Fibroblast of mammary gland (primary cell): ENCODE results near the gene ZDHHC11B.

Experiments
- DNase-seq: peaks from one replicate; pipeline ENCODE4 v3.0.0-alpha.2; 2010; ENCODE audit warnings: low read depth
- H3K4me3 ChIP-seq: 2 replicates; pipeline ENCODE4 v1.5.1; 2011; ENCODE audit warnings: low read depth, mild to moderate bottlenecking, low read length, moderate library complexity; ENCODE audit not compliant: control insufficient read depth
- TF ChIP-seq, protein P1 (sequence below): conservative IDR thresholded peaks from 2 replicates; pipeline ENCODE4 v1.5.1; 2011; ENCODE audit warnings: low read depth, low read length, inconsistent platforms; ENCODE audit not compliant: control insufficient read depth, insufficient read depth

ZDHHC11B gene

DNA sequence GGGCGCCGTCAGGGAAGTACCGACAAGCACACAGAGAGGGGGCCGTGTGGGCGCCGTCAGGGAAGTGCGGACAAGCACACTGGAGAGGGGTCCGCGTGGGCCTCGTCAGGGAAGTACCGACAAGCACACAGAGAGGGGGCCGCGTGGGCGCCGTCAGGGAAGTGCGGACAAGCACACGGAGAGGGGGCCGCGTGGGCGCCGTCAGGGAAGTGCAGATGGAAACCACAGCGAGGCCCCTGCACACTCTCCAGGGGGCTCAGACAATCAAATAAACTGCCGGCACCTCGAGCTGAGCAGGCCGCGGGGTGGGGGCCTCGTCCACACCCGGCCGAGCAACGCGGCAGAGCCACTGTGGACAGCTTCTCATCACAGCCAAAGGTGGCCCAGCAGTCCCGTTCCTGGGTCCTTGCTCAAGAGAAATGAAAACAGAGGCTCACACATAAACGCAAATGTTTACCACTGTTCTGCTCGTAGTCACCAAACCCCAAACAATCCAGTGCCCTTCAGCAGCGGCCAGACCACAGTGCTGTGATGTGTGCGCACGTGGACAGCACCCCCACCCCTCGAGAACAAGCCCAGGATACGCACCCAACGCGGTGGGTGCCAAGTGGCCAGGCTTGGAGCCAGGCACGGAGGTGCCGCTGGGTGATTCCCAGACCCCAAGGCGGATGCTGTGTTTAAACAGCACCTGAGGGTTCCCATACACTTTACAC lies 116.1 kb downstream of the ZDHHC11B start:
- TF ChIP-seq, protein P1, sequence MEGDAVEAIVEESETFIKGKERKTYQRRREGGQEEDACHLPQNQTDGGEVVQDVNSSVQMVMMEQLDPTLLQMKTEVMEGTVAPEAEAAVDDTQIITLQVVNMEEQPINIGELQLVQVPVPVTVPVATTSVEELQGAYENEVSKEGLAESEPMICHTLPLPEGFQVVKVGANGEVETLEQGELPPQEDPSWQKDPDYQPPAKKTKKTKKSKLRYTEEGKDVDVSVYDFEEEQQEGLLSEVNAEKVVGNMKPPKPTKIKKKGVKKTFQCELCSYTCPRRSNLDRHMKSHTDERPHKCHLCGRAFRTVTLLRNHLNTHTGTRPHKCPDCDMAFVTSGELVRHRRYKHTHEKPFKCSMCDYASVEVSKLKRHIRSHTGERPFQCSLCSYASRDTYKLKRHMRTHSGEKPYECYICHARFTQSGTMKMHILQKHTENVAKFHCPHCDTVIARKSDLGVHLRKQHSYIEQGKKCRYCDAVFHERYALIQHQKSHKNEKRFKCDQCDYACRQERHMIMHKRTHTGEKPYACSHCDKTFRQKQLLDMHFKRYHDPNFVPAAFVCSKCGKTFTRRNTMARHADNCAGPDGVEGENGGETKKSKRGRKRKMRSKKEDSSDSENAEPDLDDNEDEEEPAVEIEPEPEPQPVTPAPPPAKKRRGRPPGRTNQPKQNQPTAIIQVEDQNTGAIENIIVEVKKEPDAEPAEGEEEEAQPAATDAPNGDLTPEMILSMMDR = no peak
- no peak for DNase-seq
- no peak overlapping the region for H3K4me3 ChIP-seq

DNA sequence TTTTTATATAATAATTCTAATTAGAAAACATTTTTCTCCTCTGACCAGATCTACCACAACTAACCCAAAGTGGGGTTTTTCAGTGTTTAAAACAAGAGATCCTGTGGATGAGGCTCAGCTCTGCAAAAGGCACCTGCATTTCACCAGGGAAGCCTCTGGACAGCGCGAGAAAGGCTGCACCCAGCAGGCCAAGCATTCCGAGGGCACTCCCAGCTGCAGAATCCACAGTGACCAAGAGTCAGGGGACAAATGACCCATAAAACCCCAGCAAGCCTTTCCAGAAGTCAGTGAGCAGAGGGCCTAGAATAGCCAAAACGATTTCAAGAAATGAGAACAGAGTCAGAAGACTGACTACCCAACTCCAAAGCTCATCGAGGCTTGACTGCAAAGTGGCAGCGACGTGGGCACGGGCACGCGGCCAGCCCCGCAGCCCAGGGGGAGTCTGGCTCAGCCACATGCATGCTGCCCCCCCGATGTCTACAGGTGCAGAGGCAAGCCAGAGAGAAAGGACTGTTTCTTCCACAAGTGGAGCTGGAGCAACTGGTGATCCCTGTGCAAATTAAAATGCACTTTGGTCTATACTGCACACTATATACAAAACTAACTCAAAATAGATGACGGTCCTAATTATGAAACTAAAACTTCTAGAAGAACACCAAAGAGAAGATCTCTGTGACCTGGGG lies 117.6 kb downstream of the ZDHHC11B start:
- no peak overlapping the region for H3K4me3 ChIP-seq
- no peak for DNase-seq
- TF ChIP-seq, protein P1 = no peak

DNA sequence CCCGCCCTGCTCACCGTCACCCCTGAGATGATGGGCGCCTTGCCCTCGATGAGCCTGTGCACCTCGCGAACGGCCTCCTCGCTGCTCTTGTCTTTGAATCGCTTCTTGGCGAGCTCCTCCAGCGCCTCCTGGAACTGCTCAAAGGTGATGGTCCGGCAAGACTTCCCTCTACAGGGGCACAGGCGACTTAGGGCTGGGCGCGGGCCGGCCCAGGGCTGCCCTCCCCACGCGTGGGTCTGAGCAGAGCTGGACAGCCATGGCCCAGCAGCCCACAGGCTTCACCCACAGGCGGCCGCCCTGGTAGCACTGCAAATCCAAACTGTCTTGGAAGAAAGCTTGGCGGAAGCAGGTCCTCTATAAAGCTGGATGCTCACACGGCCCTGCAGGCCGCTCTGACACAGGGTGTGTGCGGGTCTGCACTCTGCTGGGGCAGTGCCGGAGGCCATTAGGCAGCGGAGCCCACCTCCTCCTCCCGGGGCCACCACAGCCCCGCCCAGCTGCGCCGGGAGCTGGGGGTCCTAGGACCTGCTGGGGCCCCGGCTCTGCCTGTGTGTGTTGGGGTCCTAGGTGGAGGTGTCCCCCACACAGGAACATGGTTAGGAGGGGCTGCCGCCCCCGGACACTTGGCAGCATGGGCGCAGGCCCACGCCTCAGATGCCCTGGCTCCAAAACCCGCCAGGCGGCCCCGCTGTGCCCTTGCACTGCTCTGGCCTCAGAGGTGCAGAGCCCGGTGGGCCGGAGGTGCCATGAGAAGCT lies 118.4 kb downstream of the ZDHHC11B start:
- no peak for DNase-seq
- TF ChIP-seq, protein P1 = no peak
- no peak overlapping the region for H3K4me3 ChIP-seq

DNA sequence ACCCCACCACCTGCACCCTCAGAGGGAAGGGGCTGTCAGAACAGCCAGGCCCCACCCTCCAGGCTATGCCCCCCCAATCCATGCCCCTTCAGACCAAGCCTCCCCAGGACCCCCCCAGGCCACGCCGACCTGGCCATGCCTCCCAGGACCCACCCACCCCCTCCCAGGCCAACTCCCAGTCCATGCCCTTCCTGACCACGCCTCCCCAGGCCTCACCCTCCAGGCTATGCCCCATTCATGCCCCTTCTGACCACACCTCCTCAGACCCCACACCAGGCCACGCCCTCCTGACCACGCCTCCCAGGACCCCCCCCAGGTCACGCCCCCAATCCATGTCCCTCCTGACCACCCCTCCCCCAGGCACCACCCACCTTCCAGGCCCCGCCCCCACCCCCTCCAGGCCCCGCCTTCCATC lies 119.0 kb downstream of the ZDHHC11B start:
- DNase-seq = no peak
- TF ChIP-seq, protein P1 = no peak
- H3K4me3 ChIP-seq = no peak overlapping the region

DNA sequence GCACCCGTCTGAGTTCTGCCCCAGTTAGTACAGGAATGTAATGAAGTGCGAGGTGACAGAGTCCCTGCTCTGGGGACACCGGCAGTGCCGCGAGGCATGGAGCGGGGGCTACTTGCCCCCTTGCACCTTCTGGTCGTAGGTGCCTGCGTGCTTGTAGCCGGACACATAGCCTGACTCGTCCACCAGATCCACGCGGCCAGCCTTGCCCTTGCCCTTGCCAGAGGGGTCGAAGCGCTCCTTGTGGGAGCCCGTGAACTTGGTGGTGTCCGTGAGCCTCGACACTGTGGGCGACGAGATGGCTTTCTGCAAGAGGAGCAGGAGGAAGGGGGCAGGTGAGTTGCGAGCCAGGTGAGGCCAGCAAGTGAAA lies 119.6 kb downstream of the ZDHHC11B start:
- DNase-seq = no peak
- no peak overlapping the region for H3K4me3 ChIP-seq
- TF ChIP-seq, protein P1 = no peak

DNA sequence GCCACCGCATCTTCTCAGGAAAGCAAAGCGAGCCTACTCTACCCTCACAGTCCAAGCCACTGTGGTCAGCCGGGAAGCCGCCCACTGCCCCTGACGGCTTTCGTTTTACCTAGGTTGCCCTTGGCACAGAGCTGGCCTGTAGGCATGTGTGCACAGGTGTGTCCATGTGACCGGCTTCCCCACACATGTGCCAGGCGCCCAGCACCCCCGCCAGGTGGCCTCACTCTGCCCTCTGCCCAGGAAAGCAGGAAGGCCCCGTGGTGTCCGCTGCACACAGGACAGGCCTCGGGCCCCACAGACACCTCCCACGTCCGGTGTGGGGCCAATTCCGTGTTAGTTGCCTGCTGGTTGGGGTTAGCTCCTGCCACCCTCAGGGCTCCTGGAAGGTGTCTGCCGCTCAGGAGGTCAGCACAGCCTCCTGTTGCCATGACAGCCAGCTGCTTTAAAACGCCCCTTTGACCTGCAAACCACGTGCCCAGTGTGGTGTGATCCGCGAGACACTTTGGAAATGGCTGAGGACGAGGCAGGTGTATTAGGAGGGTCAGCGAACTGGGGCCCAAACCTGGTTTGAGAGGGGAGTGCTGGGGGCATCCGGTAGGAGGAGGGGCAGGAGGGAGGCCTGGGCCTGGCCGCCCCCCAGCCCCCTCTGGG lies 120.1 kb downstream of the ZDHHC11B start:
- no peak for DNase-seq
- TF ChIP-seq, protein P1 = no peak
- no peak overlapping the region for H3K4me3 ChIP-seq
